Stimulated activated CD4-positive, alpha-beta T cell treated with anti-CD3 and anti-CD28 coated beads, TNF-alpha, amount 100 ng/mL, for 24 hours (primary cell): ENCODE data around the gene CAPN6.

Source experiments
- DNase-seq, 3 experiments: peaks; one replicate each; pipeline ENCODE4 v3.0.0-alpha.2; 2020; ENCODE audit warnings: low read depth in 3 of 3

Gene CAPN6

GRCh38 chrX:111200327-111200726 is 70.0 kb downstream of the CAPN6 start:
- DNase-seq: no peak

- DNase-seq: no peak
These were observed 70.8 kb downstream of the CAPN6 start for GRCh38 chrX:111199505-111199904.
